ENCODE measurements around the gene DDX1.

DNA sequence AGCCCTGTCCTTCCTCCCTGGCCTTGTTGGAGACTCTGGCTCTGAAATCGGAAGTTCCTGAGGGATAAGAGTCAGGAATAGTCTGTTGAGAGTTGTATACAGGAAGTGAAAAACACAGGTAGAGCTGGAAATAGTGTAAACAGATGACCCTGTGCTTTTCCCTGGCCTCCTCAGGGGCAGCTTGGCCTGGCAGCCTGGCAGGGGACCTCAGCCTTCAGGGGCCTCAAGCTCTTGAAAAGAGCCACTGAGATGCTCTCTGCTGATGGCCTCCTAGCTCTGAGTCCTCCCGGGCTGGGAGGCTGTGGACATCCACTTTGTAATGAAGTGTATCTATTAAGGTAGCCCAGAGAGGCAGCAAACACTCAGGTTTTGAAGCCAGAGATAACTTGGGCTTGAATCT lies 79.3 kb downstream of the DDX1 start:
- TF ChIP-seq, protein P1, sequence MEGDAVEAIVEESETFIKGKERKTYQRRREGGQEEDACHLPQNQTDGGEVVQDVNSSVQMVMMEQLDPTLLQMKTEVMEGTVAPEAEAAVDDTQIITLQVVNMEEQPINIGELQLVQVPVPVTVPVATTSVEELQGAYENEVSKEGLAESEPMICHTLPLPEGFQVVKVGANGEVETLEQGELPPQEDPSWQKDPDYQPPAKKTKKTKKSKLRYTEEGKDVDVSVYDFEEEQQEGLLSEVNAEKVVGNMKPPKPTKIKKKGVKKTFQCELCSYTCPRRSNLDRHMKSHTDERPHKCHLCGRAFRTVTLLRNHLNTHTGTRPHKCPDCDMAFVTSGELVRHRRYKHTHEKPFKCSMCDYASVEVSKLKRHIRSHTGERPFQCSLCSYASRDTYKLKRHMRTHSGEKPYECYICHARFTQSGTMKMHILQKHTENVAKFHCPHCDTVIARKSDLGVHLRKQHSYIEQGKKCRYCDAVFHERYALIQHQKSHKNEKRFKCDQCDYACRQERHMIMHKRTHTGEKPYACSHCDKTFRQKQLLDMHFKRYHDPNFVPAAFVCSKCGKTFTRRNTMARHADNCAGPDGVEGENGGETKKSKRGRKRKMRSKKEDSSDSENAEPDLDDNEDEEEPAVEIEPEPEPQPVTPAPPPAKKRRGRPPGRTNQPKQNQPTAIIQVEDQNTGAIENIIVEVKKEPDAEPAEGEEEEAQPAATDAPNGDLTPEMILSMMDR (IDR thresholded peaks at IDR 0.05; ENCODE audit: extremely low read depth in 1 of 2, insufficient read depth in 1 of 2, low read depth in 1 of 2, low read length in 2 of 2) = no peak
- TF ChIP-seq POLR2A (IDR thresholded peaks at IDR 0.05; ENCODE audit: low read depth, low read length) (no peak), MYC (IDR thresholded peaks at IDR 0.05; ENCODE audit: low read depth, low read length) (no peak), EZH2 (IDR thresholded peaks at IDR 0.05; ENCODE audit: borderline replicate concordance, low read depth, low read length, severe bottlenecking) (no peak), POLR2AphosphoS5 (IDR thresholded peaks at IDR 0.05; ENCODE audit: insufficient read depth, low read depth, low read length) (no peak), JUN (IDR thresholded peaks at IDR 0.05; ENCODE audit: borderline replicate concordance, insufficient read depth, insufficient read length, low read depth) (no peak), GATA2 (IDR thresholded peaks at IDR 0.05; ENCODE audit: insufficient read depth, insufficient read length, low read depth, low read length) (no peak)
- TF ChIP-seq, protein P2, sequence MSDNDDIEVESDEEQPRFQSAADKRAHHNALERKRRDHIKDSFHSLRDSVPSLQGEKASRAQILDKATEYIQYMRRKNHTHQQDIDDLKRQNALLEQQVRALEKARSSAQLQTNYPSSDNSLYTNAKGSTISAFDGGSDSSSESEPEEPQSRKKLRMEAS (IDR thresholded peaks at IDR 0.05; ENCODE audit: insufficient read depth, insufficient read length) = no peak

Measured in endothelial cell of umbilical vein (primary cell).